ENCODE measurements around the gene PSMC5.
"Not testable (repeated sequence)": the region's sequence is repeated elsewhere in the genome, so short reads cannot be mapped to it uniquely, and the experiment has no call there.

The PSMC5 gene

DNA sequence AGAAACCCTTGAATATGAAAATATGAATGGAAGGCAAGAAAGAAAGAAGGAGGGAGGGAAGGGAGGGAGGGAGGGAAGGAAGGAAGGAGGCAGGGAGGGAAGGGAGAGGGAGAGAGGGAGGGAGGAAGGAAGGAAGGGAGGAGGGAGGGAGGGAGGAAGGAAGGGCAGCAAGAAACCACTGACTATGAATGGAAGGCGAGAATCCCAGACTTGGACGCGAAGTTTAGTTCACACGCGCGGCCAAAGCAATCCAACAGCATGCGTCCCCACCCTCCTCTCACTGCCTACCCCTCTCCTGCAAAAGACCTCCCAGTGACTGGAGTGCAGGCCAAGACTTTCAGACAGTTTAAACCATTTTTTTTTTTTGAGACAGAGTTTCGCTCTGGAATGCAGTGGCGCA lies 23.2 kb downstream of the PSMC5 start:
- no peak for DNase-seq (ENCODE audit: low read depth)
- TF ChIP-seq, protein P1, sequence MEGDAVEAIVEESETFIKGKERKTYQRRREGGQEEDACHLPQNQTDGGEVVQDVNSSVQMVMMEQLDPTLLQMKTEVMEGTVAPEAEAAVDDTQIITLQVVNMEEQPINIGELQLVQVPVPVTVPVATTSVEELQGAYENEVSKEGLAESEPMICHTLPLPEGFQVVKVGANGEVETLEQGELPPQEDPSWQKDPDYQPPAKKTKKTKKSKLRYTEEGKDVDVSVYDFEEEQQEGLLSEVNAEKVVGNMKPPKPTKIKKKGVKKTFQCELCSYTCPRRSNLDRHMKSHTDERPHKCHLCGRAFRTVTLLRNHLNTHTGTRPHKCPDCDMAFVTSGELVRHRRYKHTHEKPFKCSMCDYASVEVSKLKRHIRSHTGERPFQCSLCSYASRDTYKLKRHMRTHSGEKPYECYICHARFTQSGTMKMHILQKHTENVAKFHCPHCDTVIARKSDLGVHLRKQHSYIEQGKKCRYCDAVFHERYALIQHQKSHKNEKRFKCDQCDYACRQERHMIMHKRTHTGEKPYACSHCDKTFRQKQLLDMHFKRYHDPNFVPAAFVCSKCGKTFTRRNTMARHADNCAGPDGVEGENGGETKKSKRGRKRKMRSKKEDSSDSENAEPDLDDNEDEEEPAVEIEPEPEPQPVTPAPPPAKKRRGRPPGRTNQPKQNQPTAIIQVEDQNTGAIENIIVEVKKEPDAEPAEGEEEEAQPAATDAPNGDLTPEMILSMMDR (IDR thresholded peaks at IDR 0.05; ENCODE audit: low read depth, low read length, missing control alignments), result no peak
- no peak overlapping the region for H3K4me3 ChIP-seq (ENCODE audit: low read depth, low read length)

DNA sequence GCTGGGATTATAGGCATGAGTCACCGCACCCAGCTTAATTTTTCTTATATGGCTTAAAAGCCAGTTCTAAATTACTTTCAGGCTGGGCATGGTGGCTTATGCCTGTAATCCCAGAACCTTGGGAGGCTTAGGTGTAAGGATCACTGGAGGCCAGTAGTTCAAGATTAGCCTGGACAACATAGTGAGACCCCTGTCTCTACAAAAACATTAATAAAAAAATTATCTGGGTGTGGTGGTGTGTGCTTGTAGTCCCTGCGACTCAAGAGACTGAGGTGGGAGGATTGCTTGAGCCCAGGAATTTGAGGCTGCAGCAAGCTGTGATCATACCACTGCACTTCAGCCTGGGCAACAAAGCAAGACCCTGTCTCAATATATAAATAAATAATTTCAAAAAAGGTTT lies 26.0 kb downstream of the PSMC5 start:
- no peak for DNase-seq (ENCODE audit: low read depth)
- TF ChIP-seq, protein P1 (IDR thresholded peaks at IDR 0.05; ENCODE audit: low read depth, low read length, missing control alignments), result no peak
- H3K4me3 ChIP-seq (ENCODE audit: low read depth, low read length), result no peak overlapping the region

DNA sequence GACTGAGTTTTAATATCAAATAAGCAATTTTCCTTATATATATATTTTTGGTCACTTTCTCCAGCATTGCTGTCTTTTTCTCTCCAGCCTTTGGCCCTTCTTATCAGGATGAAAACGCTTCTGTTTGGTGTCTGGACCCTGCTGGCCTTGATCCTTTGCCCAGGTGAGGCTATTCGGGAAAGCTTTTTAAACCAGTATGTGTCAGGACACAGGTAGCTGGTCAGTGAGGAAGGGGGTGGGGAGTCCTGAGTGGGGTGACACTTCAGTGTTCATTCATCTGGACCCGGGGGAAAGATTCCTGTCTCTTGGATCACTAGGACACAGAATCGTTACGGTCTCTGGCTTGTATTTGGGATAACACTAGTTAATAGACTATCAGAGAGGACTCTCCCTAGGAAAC lies 27.5 kb downstream of the PSMC5 start:
- TF ChIP-seq, protein P1 (IDR thresholded peaks at IDR 0.05; ENCODE audit: low read depth, low read length, missing control alignments), result no peak
- DNase-seq (ENCODE audit: low read depth), result no peak
- H3K4me3 ChIP-seq (ENCODE audit: low read depth, low read length), result no peak overlapping the region

DNA sequence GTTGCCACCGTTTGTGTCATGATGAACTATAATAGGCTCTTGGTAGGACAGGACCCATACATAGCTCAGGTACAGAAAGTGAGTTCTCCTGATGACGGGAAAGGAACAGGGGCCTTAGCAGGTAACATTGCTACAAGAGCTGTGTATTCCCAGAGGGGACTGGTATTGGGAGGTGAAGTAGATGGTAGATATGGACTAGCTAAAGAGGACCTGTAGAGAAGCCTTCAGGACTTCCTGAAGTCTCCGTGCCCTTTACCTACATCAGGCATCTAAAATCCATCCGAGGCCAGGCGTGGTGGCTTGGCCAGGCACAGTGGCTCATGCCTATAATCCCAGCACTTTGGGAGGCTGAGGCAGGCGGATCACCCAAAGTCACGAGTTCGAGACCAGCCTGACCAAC lies 28.0 kb downstream of the PSMC5 start:
- TF ChIP-seq, protein P1 (IDR thresholded peaks at IDR 0.05; ENCODE audit: low read depth, low read length, missing control alignments), result no peak
- H3K4me3 ChIP-seq (ENCODE audit: low read depth, low read length), result no peak overlapping the region

GRCh38 chr17:63856425-63856824 lies 29.2 kb downstream of the PSMC5 start:
- not testable (repeated sequence) for H3K4me3 ChIP-seq (ENCODE audit: low read depth, low read length); DNase-seq (ENCODE audit: low read depth)

More for the DNA sequence above, 28.0 kb downstream of the PSMC5 start:
- DNase-seq (ENCODE audit: low read depth), result no peak

DNA sequence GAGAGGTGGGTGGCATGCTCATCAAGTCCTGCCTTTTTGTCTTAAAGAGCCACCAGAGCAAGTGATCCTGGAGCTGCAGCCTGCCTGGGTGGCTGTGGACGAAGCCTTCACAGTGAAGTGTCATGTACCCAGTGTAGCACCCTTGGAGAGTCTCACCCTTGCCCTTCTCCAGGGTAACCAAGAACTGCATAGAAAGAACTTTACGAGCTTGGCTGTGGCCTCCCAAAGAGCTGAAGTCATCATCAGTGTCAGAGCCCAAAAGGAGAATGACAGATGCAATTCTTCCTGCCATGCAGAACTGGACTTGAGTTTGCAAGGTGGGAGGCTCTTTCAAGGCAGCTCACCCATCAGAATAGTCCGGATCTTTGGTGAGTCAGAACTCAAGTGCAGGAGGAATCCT lies 32.0 kb downstream of the PSMC5 start:
- TF ChIP-seq, protein P1 (IDR thresholded peaks at IDR 0.05; ENCODE audit: low read depth, low read length, missing control alignments), result no peak
- no peak overlapping the region for H3K4me3 ChIP-seq (ENCODE audit: low read depth, low read length)
- DNase-seq (ENCODE audit: low read depth), result no peak

- not testable (repeated sequence) for H3K4me3 ChIP-seq (ENCODE audit: low read depth, low read length); DNase-seq (ENCODE audit: low read depth)
- TF ChIP-seq, protein P1 (IDR thresholded peaks at IDR 0.05; ENCODE audit: low read depth, low read length, missing control alignments), result peak; percentile 24
Observed at GRCh38 chr17:63866625-63867024, 39.4 kb downstream of the PSMC5 start.
